GM20000 (cell line): Measurements from ENCODE around the gene HCRT.
A peak's percentile ranks its signal among the peaks of the same experiment; 100 is the strongest.

ENCODE experiments used
- DNase-seq: peaks from one replicate; pipeline ENCODE4 v3.0.0; 2012; ENCODE audit warnings: low spot score
- TF ChIP-seq, protein P1 (sequence below): IDR thresholded peaks from 2 replicates; pipeline ENCODE4 v1.5.1; 2012; ENCODE audit warnings: mild to moderate bottlenecking, control low read depth; ENCODE audit errors: extremely low read depth, missing control alignments

The HCRT gene

DNA sequence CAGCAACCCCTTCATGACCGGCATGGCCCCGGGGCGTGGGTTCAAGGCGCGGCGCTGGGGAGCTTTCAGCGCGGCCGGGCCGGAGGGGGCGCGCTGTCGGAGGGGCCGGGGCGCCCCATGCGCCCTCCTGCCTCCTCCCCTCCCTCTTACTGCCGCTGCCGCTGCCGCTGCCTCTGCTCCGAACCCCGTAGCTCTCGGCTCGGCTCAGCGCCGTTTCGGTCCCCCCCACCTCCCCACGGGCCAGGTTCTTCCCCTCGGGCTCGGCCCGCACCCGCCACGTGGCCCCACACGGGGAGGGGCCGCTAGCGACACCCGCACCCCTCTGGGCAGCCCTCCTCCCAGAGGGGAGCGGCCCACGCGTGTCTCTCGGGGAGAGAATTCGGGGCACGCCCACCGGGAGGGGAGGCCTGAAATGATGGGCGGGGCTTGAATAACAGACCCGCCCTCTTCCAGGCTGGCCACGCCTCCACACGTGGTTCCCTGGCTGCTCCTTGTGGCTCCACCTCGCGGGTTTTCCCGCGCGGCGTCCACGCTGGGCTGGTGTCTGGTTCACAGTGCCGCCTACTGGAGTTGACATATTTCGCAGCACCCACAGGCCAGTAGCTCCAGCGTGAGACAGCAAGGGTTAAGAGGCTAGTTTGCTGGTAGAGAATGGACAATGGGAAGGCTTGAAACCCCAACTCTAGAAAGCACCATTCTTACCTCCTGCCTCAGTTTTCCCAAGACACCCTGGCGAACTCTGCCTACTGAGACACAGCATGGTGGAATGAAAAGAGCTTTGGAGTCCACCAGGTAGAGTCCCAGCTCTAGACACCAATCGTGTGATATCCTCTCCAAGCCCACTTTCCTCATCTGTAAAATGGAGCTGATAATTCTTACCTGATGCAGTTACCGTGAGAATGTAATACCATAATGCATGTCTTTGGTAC lies 4.1 kb downstream of the HCRT start, which contains the start of gene KCNH4:
TSS of gene KCNH4 (minus strand) at position 221 of the 929 bp plus-strand sequence. CDS start at position 24, 197 bp downstream.
- peak; percentile 96 for DNase-seq

DNA sequence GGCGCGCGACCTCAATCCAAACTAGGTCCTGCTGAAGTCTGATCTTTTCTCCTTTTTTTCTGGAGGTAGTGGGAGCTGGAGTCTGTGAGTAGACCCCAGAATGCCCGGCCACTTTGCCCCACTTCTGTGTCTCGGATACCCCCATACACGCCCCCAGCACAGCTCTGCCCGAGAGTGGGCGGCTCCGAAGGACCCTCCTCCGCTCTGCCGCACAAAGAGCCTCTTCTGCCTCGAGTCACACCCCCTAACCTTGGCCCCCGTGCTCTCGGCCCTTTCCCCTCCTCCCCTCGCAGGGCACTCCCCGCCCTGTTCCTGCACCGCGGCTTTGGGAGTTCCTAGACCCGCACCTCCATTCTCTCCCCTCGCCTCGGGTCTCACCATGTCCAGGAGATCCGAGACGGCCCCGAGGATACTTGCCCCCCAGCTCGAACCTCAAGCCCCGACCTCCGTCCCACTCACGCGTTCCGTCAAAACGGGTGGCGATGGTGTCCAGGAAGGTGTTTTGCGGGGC lies 4.8 kb downstream of the HCRT start:
- no peak for DNase-seq
- TF ChIP-seq, protein P1, sequence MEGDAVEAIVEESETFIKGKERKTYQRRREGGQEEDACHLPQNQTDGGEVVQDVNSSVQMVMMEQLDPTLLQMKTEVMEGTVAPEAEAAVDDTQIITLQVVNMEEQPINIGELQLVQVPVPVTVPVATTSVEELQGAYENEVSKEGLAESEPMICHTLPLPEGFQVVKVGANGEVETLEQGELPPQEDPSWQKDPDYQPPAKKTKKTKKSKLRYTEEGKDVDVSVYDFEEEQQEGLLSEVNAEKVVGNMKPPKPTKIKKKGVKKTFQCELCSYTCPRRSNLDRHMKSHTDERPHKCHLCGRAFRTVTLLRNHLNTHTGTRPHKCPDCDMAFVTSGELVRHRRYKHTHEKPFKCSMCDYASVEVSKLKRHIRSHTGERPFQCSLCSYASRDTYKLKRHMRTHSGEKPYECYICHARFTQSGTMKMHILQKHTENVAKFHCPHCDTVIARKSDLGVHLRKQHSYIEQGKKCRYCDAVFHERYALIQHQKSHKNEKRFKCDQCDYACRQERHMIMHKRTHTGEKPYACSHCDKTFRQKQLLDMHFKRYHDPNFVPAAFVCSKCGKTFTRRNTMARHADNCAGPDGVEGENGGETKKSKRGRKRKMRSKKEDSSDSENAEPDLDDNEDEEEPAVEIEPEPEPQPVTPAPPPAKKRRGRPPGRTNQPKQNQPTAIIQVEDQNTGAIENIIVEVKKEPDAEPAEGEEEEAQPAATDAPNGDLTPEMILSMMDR, result no peak

More for the DNA sequence above, 4.1 kb downstream of the HCRT start, which contains the start of gene KCNH4:
- TF ChIP-seq, protein P1, result peak; percentile 66

DNA sequence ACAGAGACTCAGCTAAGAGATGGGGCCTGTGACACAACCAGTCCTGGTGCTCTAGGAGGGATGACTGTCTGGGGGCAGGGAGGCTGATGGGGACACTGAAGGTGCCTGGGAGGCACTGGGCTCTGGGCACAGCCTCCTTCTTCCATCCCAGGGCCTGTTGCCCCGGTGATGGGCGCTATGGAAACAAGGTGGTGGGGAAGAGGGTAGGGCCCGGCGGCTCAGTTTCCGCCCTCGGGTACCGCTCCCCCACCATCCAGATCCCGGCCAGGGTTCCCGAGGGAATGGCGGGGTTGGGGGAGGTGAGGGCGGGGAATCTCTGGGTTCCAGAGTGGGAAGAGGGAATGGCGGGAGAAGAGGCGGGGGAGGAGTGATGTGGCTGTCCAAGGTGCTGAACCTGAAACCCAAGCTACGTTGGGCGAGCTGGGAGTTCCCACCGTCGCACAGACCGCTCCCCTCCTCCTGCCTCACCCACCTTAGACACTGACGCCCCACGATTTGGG lies 5.3 kb downstream of the HCRT start:
- peak; percentile 60 for DNase-seq
- TF ChIP-seq, protein P1, result no peak

DNA sequence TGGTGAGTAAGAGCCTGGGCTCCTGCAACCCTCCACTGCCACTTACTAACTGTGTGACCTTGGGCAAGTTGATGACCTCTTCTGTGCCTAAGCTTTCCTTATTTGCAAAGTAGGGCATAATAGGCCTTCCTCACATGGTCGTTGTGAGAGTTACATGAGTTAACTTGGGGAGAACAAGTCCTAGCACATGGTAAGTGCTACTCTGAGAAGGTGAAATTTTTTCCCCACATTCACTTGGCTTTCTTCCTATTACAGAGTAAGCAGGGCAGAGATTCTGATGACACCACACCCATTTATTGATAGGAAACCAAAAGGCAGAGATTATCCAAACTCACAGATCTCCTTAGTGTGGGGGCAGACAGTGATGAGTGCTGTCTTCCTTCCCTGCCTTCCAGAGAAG lies 5.9 kb downstream of the HCRT start:
- TF ChIP-seq, protein P1, result no peak
- DNase-seq, result no peak

DNA sequence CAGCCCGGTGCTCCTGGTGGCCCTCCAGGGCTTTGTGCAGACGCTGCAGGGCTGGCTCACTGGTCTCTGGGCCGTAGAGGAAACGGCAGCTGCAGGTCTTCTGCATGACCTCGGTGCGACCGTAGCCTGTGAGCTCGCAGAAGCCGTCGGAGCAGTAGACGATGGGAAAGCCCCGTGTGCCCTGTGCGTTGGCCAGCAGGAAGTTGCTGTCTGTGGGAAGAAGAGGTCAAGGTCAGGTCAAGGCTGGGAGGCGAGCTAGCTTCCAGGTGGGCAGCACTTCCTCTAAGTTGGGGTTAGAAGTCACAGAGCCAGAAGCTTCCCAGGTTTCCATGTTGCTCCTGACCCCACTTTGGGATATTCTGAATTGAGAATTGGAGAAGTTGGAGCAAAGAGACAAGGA lies 6.4 kb downstream of the HCRT start:
- TF ChIP-seq, protein P1, result no peak
- peak; percentile 72 for DNase-seq

DNA sequence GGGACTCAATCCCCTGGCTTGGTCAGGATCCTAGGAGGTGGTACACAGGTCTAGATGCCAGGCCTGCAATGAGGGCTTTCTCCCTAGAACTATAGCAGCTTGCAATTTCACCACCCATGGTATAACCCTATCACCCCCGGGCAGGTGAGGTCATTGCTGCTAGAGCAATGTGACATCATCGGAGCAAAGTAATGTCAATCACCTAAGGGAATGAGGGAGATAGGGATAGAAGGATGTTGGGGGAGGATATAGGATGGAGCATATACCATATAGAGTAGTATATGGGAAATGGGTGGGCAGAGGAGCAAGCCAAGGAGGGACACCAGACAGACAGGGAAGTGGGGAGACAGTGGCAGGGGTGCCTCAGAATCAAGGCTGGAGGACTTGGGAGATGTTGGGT lies 7.6 kb downstream of the HCRT start:
- DNase-seq, result no peak
- TF ChIP-seq, protein P1, result no peak
